Stimulated activated naive CD8-positive, alpha-beta T cell treated with anti-CD3 and anti-CD28 coated beads, Interleukin-15, amount 100 ng/mL, for 72 hours (primary cell): ENCODE data around the gene LEMD2.

Experiments
- ATAC-seq: fragments of 150-1000 bp; cut with Tn5 transposase; 2 replicates; pipeline ENCODE4 v1.10.0; 2021; ENCODE audit warnings: mild to moderate bottlenecking, moderate library complexity
- DNase-seq, 2 donors: peaks; one replicate each; pipeline ENCODE4 v3.0.0; 2021 to 2022
- H3K27ac Mint-ChIP-seq, 2 donors: one replicate each; pipeline ENCODE4 v1.8.0; 2022; ENCODE audit warnings: mild to moderate bottlenecking in 2 of 2, mixed read lengths in 2 of 2, moderate library complexity in 2 of 2
- H3K27me3 Mint-ChIP-seq: one replicate; pipeline ENCODE4 v1.8.0; 2022; ENCODE audit warnings: mixed read lengths
- H3K4me1 Mint-ChIP-seq: one replicate; pipeline ENCODE4 v1.8.0; 2022; ENCODE audit warnings: mild to moderate bottlenecking, mixed read lengths
- H3K4me3 Mint-ChIP-seq, 2 donors: one replicate each; pipeline ENCODE4 v1.8.0; 2022; ENCODE audit warnings: mild to moderate bottlenecking in 2 of 2, mixed read lengths in 2 of 2, moderate library complexity in 1 of 2
- H3K9me3 Mint-ChIP-seq, 2 donors: one replicate each; pipeline ENCODE4 v1.8.0; 2022; ENCODE audit warnings: mixed read lengths in 2 of 2

LEMD2 gene

GRCh38 chr6:33735216-33735615 lies 53.7 kb downstream of the LEMD2 start:
- Mint-ChIP-seq H3K27ac (peak overlapping the region in 1 of 2 donors; percentile 34), H3K27me3 (no peaks in the 10 kb centered on the region), H3K4me1 (no peaks in the 10 kb centered on the region), H3K4me3 (no peak overlapping the region), H3K9me3 (no peaks in the 10 kb centered on the region)
- no peak for DNase-seq
- no peak for ATAC-seq

GRCh38 chr6:33733709-33734007 lies 55.3 kb downstream of the LEMD2 start:
- H3K9me3 Mint-ChIP-seq = no peaks in the 10 kb centered on the region
- no peaks in the 10 kb centered on the region for H3K27me3 Mint-ChIP-seq
- no peak for ATAC-seq
- H3K4me1 Mint-ChIP-seq = no peaks in the 10 kb centered on the region
- no peak overlapping the region for H3K4me3 Mint-ChIP-seq
- DNase-seq = no peak
- no peak overlapping the region for H3K27ac Mint-ChIP-seq

GRCh38 chr6:33732817-33733708 lies 55.9 kb downstream of the LEMD2 start:
- Mint-ChIP-seq H3K27ac (no peak overlapping the region), H3K27me3 (no peaks in the 10 kb centered on the region), H3K4me1 (no peaks in the 10 kb centered on the region), H3K4me3 (no peak overlapping the region), H3K9me3 (no peaks in the 10 kb centered on the region)
- ATAC-seq (no peak), DNase-seq (no peak)

- Mint-ChIP-seq H3K4me1 (no peaks in the 10 kb centered on the region), H3K27ac (no peak overlapping the region), H3K4me3 (no peak overlapping the region), H3K27me3 (no peaks in the 10 kb centered on the region), H3K9me3 (no peaks in the 10 kb centered on the region)
- no peak for DNase-seq
- no peak for ATAC-seq
These were observed 56.5 kb downstream of the LEMD2 start for GRCh38 chr6:33732385-33732784.

- Mint-ChIP-seq H3K9me3 (no peaks in the 10 kb centered on the region), H3K4me1 (no peaks in the 10 kb centered on the region), H3K4me3 (no peak overlapping the region), H3K27me3 (no peaks in the 10 kb centered on the region), H3K27ac (no peak overlapping the region)
- no peak for ATAC-seq
- no peak for DNase-seq
These were observed 57.1 kb downstream of the LEMD2 start for GRCh38 chr6:33731751-33732282.

- Mint-ChIP-seq H3K4me3 (no peak overlapping the region), H3K27me3 (no peaks in the 10 kb centered on the region), H3K27ac (no peak overlapping the region), H3K9me3 (no peaks in the 10 kb centered on the region), H3K4me1 (no peaks in the 10 kb centered on the region)
- DNase-seq (no peak), ATAC-seq (no peak)
These were observed 57.9 kb downstream of the LEMD2 start for GRCh38 chr6:33731035-33731434.

- H3K9me3 Mint-ChIP-seq = no peaks in the 10 kb centered on the region
- H3K4me3 Mint-ChIP-seq = no peak overlapping the region
- DNase-seq = no peak
- no peak for ATAC-seq
- H3K4me1 Mint-ChIP-seq = peaks cover 1% of the 10 kb centered on the region
- no peak overlapping the region for H3K27ac Mint-ChIP-seq
- no peaks in the 10 kb centered on the region for H3K27me3 Mint-ChIP-seq
These were observed 58.3 kb downstream of the LEMD2 start for GRCh38 chr6:33730611-33731010.

GRCh38 chr6:33729059-33729458 lies 59.9 kb downstream of the LEMD2 start:
- no peak overlapping the region for H3K4me3 Mint-ChIP-seq
- no peaks in the 10 kb centered on the region for H3K9me3 Mint-ChIP-seq
- H3K4me1 Mint-ChIP-seq = peaks cover 14% of the 10 kb centered on the region
- DNase-seq = no peak
- ATAC-seq = no peak
- no peaks in the 10 kb centered on the region for H3K27me3 Mint-ChIP-seq
- H3K27ac Mint-ChIP-seq = no peak overlapping the region

GRCh38 chr6:33728438-33728837 lies 60.5 kb downstream of the LEMD2 start:
- H3K27ac Mint-ChIP-seq = no peak overlapping the region
- H3K4me3 Mint-ChIP-seq = no peak overlapping the region

GRCh38 chr6:33727932-33728331 lies 61.0 kb downstream of the LEMD2 start:
- H3K4me1 Mint-ChIP-seq = peaks cover 22% of the 10 kb centered on the region
- DNase-seq = no peak
- no peaks in the 10 kb centered on the region for H3K27me3 Mint-ChIP-seq
- ATAC-seq = no peak
- no peak overlapping the region for H3K4me3 Mint-ChIP-seq
- H3K9me3 Mint-ChIP-seq = no peaks in the 10 kb centered on the region
- no peak overlapping the region for H3K27ac Mint-ChIP-seq

More at GRCh38 chr6:33728438-33728837, 60.5 kb downstream of the LEMD2 start:
- no peak for ATAC-seq
- Mint-ChIP-seq H3K27me3 (no peaks in the 10 kb centered on the region), H3K9me3 (no peaks in the 10 kb centered on the region), H3K4me1 (peaks cover 20% of the 10 kb centered on the region)
- DNase-seq = no peak

- Mint-ChIP-seq H3K27me3 (no peaks in the 10 kb centered on the region), H3K9me3 (no peaks in the 10 kb centered on the region), H3K4me3 (no peak overlapping the region), H3K4me1 (peaks cover 22% of the 10 kb centered on the region), H3K27ac (no peak overlapping the region)
- ATAC-seq (no peak), DNase-seq (no peak)
These were observed 61.8 kb downstream of the LEMD2 start for GRCh38 chr6:33727126-33727525.

GRCh38 chr6:33726696-33727095 lies 62.2 kb downstream of the LEMD2 start:
- Mint-ChIP-seq H3K27me3 (no peaks in the 10 kb centered on the region), H3K27ac (no peak overlapping the region), H3K9me3 (no peaks in the 10 kb centered on the region), H3K4me1 (peaks cover 22% of the 10 kb centered on the region), H3K4me3 (no peak overlapping the region)
- DNase-seq (no peak), ATAC-seq (no peak)

GRCh38 chr6:33725891-33726673 lies 62.8 kb downstream of the LEMD2 start:
- H3K9me3 Mint-ChIP-seq = no peaks in the 10 kb centered on the region
- no peak for DNase-seq
- ATAC-seq = no peak

GRCh38 chr6:33725222-33725621 lies 63.7 kb downstream of the LEMD2 start:
- peaks cover 22% of the 10 kb centered on the region for H3K4me1 Mint-ChIP-seq
- H3K27me3 Mint-ChIP-seq = no peaks in the 10 kb centered on the region
- ATAC-seq (no peak), DNase-seq (no peak)
- no peaks in the 10 kb centered on the region for H3K9me3 Mint-ChIP-seq
- no peak overlapping the region for H3K27ac Mint-ChIP-seq
- H3K4me3 Mint-ChIP-seq = no peak overlapping the region

More at GRCh38 chr6:33725891-33726673, 62.8 kb downstream of the LEMD2 start:
- H3K4me1 Mint-ChIP-seq = peaks cover 22% of the 10 kb centered on the region
- H3K27me3 Mint-ChIP-seq = no peaks in the 10 kb centered on the region
- no peak overlapping the region for H3K27ac Mint-ChIP-seq
- no peak overlapping the region for H3K4me3 Mint-ChIP-seq

- DNase-seq (no peak), ATAC-seq (no peak)
- no peak overlapping the region for H3K27ac Mint-ChIP-seq
- H3K9me3 Mint-ChIP-seq = no peaks in the 10 kb centered on the region
- no peak overlapping the region for H3K4me3 Mint-ChIP-seq
- peaks cover 22% of the 10 kb centered on the region for H3K4me1 Mint-ChIP-seq
- H3K27me3 Mint-ChIP-seq = no peaks in the 10 kb centered on the region
These were observed 64.6 kb downstream of the LEMD2 start for GRCh38 chr6:33724102-33725023.
